GF-D8 (cell line): ENCODE data around the gene GCC2.
"Not testable (repeated sequence)": the region's sequence is repeated elsewhere in the genome, so short reads cannot be mapped to it uniquely, and the experiment has no call there.

Experiments used
- DNase-seq: peaks from one replicate; lab custom pipeline; 2025; lab: John Stamatoyannopoulos, UW

Gene GCC2

GRCh38 chr2:108448678-108449409, at the start of gene GCC2:
TSS of gene GCC2 (plus strand) at chr2:108449206. CDS start at chr2:108449275, 69 bp downstream.
- peak; percentile 78 for DNase-seq

GRCh38 chr2:108399479-108399878, 49.5 kb upstream of the GCC2 start:
- no peak for DNase-seq

GRCh38 chr2:108401800-108402199, 47.2 kb upstream of the GCC2 start:
- DNase-seq = no peak

- no peak for DNase-seq
Observed at GRCh38 chr2:108403494-108403893, 45.5 kb upstream of the GCC2 start.

- DNase-seq = no peak
Observed at GRCh38 chr2:108404784-108405397, 44.1 kb upstream of the GCC2 start.

GRCh38 chr2:108407864-108408729, 40.9 kb upstream of the GCC2 start:
- DNase-seq = no peak

GRCh38 chr2:108409768-108410167, 39.2 kb upstream of the GCC2 start:
- no peak for DNase-seq

GRCh38 chr2:108412995-108413710, 35.9 kb upstream of the GCC2 start:
- DNase-seq = no peak

- no peak for DNase-seq
Observed at GRCh38 chr2:108413711-108414095, 35.3 kb upstream of the GCC2 start.

- DNase-seq = no peak
Observed at GRCh38 chr2:108414256-108414876, 34.6 kb upstream of the GCC2 start.

GRCh38 chr2:108414945-108415344, 34.1 kb upstream of the GCC2 start:
- DNase-seq = no peak

GRCh38 chr2:108417254-108417653, 31.8 kb upstream of the GCC2 start:
- no peak for DNase-seq

GRCh38 chr2:108418416-108418815, 30.6 kb upstream of the GCC2 start:
- DNase-seq = no peak

GRCh38 chr2:108423067-108423466, 25.9 kb upstream of the GCC2 start:
- DNase-seq = no peak

- no peak for DNase-seq
Observed at GRCh38 chr2:108423502-108424251, 25.3 kb upstream of the GCC2 start.

GRCh38 chr2:108428286-108429009, 20.6 kb upstream of the GCC2 start:
- no peak for DNase-seq

GRCh38 chr2:108435578-108435977, 13.4 kb upstream of the GCC2 start:
- not testable (repeated sequence) for DNase-seq

GRCh38 chr2:108436976-108437375, 12.0 kb upstream of the GCC2 start:
- no peak for DNase-seq

GRCh38 chr2:108441712-108442111, 7.3 kb upstream of the GCC2 start:
- DNase-seq = no peak
